Mucosa of descending colon (tissue), 3 donors: ENCODE measurements around the gene OR8S1. TPM values are rescaled to one million over a fixed set of nuclear protein-coding genes. Genes with fewer than 3 reads are reported as not detected.
A peak's percentile ranks its signal among the peaks of the same experiment; 100 is the strongest.

Source experiments
- ATAC-seq: fragments of 200-7000 bp; cut with Tn5 transposase; one replicate; pipeline ENCODE4 v1.9.1; 2020; ENCODE audit warnings: mild to moderate bottlenecking, moderate library complexity
- DNase-seq, 3 donors: peaks; one replicate each; pipeline ENCODE4 v3.0.0-alpha.2; 2020
- H3K36me3 ChIP-seq: fragments of 200-600 bp; one replicate; pipeline ENCODE4 v1.8.0; 2021; ENCODE audit warnings: low read depth, mild to moderate bottlenecking
- H3K4me1 ChIP-seq: fragments of 200-600 bp; one replicate; pipeline ENCODE4 v1.8.0; 2021; ENCODE audit warnings: low read depth, mild to moderate bottlenecking
- H3K4me3 ChIP-seq: fragments of 200-600 bp; one replicate; pipeline ENCODE4 v1.8.0; 2021; ENCODE audit warnings: mild to moderate bottlenecking
- H3K9me3 ChIP-seq: fragments of 200-600 bp; one replicate; pipeline ENCODE4 v1.8.0; 2021; ENCODE audit warnings: mild to moderate bottlenecking
- intact Hi-C, 2 donors: fragments of 100-400 bp; cut with DNase I in 1 of 2; cut with micrococcal nuclease in 1 of 2; formaldehyde crosslinking; loops; one replicate each; pipeline versions ENCODE4 v1.11.0 to v1.11.1; 2022; cut with DNase I, micrococcal nuclease
- total RNA-seq, 3 donors: library from RNA; stranded (reverse); fragmentation: NEBNext Ultra II Directional in 2 of 3; extraction: Animal tissue kit (Norgen Biotek cat#: 25700) in 2 of 3; gene quantifications; one replicate each; pipeline versions ENCODE4 v1.2.1 to v1.2.4, GENCODE V29; 2021 to 2023
- TF ChIP-seq, protein P1 (sequence below): fragments of 200-600 bp; IDR thresholded peaks from one replicate; pipeline ENCODE4 v1.8.0; 2022; ENCODE audit warnings: antibody characterized with exemption, mild to moderate bottlenecking
- donor health status: DM: no; HTN: no; CAD: no; lungs with moderate emphysema.
- donor health status: DM: no; HTN: no; CAD: no.
- donor health status: DM: no; HTN: yes; CAD: no.

The OR8S1 gene
- total RNA-seq, 3 donors from 2014 or later = not detected

GRCh38 chr12:48569946-48570345 lies 44.5 kb downstream of the OR8S1 start, which contains the start of gene LALBA:
TSS of gene LALBA (minus strand) at chr12:48570046. CDS start at chr12:48570020, 26 bp downstream.
- intact Hi-C loops = no loop called here
- Histone ChIP-seq H3K4me3 (no peak within 1 kb of the TSS), H3K9me3 (no peaks in the 10 kb centered on the region), H3K4me1 (no peaks in the 10 kb centered on the region), H3K36me3 (no peaks in the 10 kb centered on the region)
- ATAC-seq = no peak
- no peak for DNase-seq
- TF ChIP-seq, protein P1, sequence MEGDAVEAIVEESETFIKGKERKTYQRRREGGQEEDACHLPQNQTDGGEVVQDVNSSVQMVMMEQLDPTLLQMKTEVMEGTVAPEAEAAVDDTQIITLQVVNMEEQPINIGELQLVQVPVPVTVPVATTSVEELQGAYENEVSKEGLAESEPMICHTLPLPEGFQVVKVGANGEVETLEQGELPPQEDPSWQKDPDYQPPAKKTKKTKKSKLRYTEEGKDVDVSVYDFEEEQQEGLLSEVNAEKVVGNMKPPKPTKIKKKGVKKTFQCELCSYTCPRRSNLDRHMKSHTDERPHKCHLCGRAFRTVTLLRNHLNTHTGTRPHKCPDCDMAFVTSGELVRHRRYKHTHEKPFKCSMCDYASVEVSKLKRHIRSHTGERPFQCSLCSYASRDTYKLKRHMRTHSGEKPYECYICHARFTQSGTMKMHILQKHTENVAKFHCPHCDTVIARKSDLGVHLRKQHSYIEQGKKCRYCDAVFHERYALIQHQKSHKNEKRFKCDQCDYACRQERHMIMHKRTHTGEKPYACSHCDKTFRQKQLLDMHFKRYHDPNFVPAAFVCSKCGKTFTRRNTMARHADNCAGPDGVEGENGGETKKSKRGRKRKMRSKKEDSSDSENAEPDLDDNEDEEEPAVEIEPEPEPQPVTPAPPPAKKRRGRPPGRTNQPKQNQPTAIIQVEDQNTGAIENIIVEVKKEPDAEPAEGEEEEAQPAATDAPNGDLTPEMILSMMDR = no peak

DNA sequence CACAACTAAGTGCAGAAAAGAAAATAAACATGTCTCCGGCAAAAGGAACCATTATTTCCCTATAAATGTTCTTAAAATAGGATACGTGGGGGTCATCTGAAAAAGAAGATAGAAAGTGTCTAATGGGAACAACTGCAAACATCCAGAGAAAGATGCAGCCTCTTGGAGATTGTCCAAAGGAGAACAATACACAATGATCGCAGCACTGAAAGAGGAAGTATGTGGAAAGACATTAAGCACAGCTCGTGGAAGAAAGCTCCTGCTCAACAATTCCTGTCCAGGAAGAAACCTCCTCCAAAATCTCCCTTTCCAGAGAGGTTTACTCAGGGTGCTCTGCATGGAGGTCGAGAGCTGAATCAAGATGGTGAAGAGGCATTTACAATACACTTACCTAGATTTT lies 46.9 kb downstream of the OR8S1 start:
- no peaks in the 10 kb centered on the region for H3K4me1 ChIP-seq
- TF ChIP-seq, protein P1 = no peak
- intact Hi-C loops = no loop called here
- no peak for ATAC-seq
- H3K4me3 ChIP-seq = no peak overlapping the region
- peak in 1 of 3 donors; percentile 4 for DNase-seq
- H3K9me3 ChIP-seq = no peaks in the 10 kb centered on the region
- no peaks in the 10 kb centered on the region for H3K36me3 ChIP-seq

Other genes with a start within 250 kb of the OR8S1 start
- 10 to 100 TPM; 12.9 to 20.7 (median 13.5) TPM for gene ZNF641, start 174.7 kb upstream of the OR8S1 start, total RNA-seq
- not detected for gene ANP32D, start 53.1 kb upstream of the OR8S1 start, total RNA-seq
- gene C12orf54, start 43.1 kb upstream of the OR8S1 start, total RNA-seq = under 1 TPM in 1 of 3 donors, not detected in 2; 0.41 TPM
- not detected for gene LALBA, start 44.4 kb downstream of the OR8S1 start, total RNA-seq
- gene KANSL2, start 156.6 kb downstream of the OR8S1 start, total RNA-seq = 10 to 100 TPM; 18.3 to 25.8 (median 22.6) TPM
- 10 to 100 TPM; 25.7 to 40.9 (median 31.1) TPM for gene CCNT1, start 191.1 kb downstream of the OR8S1 start, total RNA-seq